Cardiac fibroblast (primary cell): ENCODE data around the gene LHFPL2.
"Not testable (repeated sequence)": the region's sequence is repeated elsewhere in the genome, so short reads cannot be mapped to it uniquely, and the experiment has no call there.

Source experiments
- DNase-seq, 2 donors: peaks; one replicate each; pipeline versions ENCODE4 v3.0.0 to v3.0.0-alpha.2; 2010; ENCODE audit warnings: low read depth in 2 of 2
- H3K4me3 ChIP-seq, 2 donors: replicated peaks in 1 of 2; 1 replicate in 1 of 2; 2 replicates in 1 of 2; pipeline ENCODE4 v1.5.1; 2011; ENCODE audit warnings: low read depth in 2 of 2, low read length in 2 of 2, mild to moderate bottlenecking in 2 of 2, moderate library complexity in 1 of 2
- TF ChIP-seq, protein P1 (sequence below): IDR thresholded peaks from one replicate; pipeline ENCODE4 v1.5.1; 2011; ENCODE audit warnings: low read depth, mild to moderate bottlenecking, low read length, inconsistent platforms

Gene LHFPL2

DNA sequence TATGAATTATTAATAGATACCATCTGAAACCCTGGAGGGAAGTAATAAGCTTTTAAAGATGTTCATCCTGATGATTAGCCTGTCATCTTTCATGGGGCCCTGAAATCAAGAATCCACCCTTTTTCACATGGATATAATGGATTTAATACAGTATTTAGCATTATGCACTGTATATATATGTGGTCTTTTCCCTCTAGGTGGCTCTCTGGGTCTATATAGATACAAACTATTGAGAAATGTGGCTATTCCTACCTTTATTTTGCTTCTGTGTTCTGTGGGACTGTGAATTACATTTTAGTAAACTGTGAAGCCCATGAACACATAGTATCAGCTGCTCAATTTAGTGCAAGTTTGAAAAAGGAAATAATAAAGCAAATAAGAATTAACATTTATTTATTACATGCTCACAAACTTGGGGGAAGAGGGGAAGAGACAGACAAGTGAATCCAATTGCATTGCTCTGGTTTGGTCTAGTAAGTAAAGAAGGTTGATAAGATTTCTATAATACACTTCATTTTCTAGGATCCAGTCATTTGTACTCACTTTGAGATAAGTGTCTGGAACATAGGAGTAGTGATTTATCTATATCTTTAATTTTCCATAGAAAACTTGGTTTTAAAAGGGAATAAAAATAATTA lies 176.0 kb downstream of the LHFPL2 start:
- H3K4me3 ChIP-seq, result no peak overlapping the region
- TF ChIP-seq, protein P1, sequence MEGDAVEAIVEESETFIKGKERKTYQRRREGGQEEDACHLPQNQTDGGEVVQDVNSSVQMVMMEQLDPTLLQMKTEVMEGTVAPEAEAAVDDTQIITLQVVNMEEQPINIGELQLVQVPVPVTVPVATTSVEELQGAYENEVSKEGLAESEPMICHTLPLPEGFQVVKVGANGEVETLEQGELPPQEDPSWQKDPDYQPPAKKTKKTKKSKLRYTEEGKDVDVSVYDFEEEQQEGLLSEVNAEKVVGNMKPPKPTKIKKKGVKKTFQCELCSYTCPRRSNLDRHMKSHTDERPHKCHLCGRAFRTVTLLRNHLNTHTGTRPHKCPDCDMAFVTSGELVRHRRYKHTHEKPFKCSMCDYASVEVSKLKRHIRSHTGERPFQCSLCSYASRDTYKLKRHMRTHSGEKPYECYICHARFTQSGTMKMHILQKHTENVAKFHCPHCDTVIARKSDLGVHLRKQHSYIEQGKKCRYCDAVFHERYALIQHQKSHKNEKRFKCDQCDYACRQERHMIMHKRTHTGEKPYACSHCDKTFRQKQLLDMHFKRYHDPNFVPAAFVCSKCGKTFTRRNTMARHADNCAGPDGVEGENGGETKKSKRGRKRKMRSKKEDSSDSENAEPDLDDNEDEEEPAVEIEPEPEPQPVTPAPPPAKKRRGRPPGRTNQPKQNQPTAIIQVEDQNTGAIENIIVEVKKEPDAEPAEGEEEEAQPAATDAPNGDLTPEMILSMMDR, result peak; percentile 21
- DNase-seq, result peak; percentile 48 to 55

DNA sequence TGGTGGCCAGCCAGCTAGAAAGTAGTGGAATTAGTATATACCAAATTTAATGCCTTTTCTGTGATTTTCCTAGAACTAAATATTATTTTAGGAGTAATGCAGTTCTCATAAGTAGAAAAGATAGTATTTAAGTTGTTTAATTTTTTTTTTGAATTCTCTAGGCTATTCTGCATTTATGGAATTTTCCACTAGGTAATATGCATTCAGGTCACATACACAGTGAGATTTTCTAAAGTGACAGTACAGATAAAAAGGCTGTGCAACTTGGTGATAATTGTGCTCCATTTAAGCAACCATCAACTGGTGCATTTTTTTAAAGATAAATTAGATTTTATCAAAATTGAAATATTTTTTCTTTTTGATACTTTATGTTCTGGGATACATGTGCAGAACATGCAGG lies 176.7 kb downstream of the LHFPL2 start:
- TF ChIP-seq, protein P1, result no peak
- no peak overlapping the region for H3K4me3 ChIP-seq
- no peak for DNase-seq

DNA sequence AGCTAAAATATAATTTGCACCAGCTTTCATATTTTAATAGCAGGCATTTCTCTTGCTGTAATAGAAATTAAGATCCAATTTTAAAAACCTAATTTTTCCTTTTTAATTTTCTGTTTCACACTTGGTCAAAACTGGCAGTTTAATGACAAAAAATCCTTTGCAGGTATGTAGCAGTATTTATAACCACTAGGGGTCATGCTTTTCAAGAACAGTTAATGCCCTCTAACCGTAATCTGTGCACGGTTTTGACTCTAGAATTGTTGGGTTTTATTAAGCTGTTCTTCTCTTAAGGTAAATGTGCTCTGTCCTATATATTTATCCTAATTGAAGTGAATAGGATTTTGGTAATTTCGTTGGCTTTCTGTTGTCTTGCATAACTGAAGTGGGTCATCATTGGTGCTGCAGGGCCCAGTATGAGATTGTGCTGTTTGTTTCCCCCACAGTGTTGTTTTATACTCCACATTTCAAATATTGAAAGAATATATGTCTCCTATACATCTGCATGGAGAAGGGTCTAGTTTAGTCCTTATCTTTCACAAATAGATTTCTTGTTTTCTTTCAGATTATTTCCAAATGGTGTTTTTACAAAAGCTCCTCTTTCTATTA lies 180.7 kb downstream of the LHFPL2 start:
- no peak overlapping the region for H3K4me3 ChIP-seq
- peak; percentile 79 to 81 for DNase-seq
- TF ChIP-seq, protein P1, result peak; percentile 70

DNA sequence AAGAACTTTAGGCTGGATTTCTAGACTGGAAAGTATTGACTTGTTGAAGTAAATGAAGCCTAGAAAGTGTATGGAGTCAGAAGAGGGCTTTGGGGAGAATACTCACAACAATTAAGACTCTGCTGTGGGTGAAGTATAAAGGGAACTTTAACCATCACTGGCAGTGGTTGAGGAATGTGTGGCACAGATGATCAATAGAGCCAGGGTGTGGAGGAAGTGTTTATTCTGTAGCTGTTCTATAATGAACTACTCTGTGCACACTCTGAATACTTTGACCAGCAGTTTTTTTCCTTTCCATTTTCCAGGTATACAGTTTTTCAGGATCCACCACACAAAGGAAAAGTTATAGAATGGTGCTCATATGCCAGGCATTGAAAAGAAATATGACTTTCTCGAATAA lies 181.4 kb downstream of the LHFPL2 start:
- no peak overlapping the region for H3K4me3 ChIP-seq
- TF ChIP-seq, protein P1, result no peak
- no peak for DNase-seq

DNA sequence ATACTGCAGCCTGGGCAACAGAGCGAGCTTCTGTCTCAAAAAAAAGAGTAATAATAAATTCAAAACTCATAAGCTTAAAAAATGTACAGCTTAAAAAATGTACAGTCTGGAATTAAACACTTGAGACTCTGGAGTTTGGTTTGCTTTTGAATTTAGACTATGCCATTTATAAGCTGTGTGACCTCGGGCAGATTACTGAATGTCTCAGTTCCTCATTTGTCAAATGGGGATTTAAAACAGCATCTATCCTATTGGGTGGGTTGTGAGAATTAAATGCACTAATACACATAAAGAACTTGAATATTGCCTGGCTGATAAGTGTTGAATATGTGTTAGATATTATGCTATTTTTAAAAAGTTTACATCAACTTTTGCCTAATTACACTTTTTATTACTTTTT lies 189.7 kb downstream of the LHFPL2 start:
- TF ChIP-seq, protein P1, result no peak
- DNase-seq, result no peak
- no peak overlapping the region for H3K4me3 ChIP-seq

DNA sequence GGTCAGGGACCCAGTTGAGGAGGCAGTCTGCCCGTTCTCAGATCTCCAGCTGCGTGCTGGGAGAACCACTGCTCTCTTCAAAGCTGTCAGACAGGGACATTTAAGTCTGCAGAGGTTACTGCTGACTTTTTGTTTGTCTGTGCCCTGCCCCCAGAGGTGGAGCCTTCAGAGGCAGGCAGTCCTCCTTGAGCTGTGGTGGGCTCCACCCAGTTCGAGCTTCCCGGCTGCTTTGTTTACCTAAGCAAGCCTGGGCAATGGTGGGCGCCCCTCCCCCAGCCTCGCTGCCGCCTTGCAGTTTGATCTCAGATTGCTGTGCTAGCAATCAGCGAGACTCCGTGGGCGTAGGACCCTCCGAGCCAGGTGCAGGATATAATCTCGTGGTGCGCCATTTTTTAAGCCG lies 191.1 kb downstream of the LHFPL2 start:
- not testable (repeated sequence) for DNase-seq, H3K4me3 ChIP-seq

DNA sequence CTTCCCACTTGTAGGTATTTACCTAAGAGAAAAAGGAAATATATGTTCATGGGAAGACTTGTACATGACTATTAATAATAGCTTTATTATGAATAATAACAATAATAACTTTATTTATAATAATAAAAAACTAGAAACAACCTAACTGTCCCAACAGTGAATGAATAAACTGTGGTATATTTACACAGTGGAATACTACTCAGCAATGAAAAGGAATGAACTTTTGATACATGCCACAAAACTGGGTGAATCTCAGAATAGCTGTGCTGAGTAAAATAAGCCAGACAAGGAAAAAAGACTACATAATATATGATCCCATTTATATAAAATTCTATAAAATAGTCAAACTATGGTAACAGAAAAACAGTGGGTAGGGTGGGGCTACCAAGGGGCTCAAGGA lies 199.5 kb downstream of the LHFPL2 start:
- TF ChIP-seq, protein P1, result no peak
- no peak overlapping the region for H3K4me3 ChIP-seq
- no peak for DNase-seq
